Chondrocyte (in vitro differentiated cells): Measurements from ENCODE around the gene WWC1. TPM values are rescaled to one million over a fixed set of nuclear protein-coding genes. Genes with fewer than 3 reads are reported as not detected.

Experiments used
- DNase-seq: peaks from one replicate; pipeline ENCODE4 v3.0.0; 2021; ENCODE audit warnings: mixed read lengths, low spot score
- H3K27ac Mint-ChIP-seq: one replicate; pipeline ENCODE4 v1.8.0; 2021; ENCODE audit warnings: mild to moderate bottlenecking, moderate library complexity, mixed read lengths; ENCODE audit not compliant: unreplicated experiment
- H3K27me3 Mint-ChIP-seq: 2 replicates; pipeline ENCODE4 v1.8.0; 2021; ENCODE audit warnings: low read depth, mixed read lengths
- H3K36me3 Mint-ChIP-seq: 2 replicates; pipeline ENCODE4 v1.8.0; 2021; ENCODE audit warnings: low read depth, mixed read lengths
- H3K4me1 Mint-ChIP-seq: 2 replicates; pipeline ENCODE4 v1.8.0; 2021; ENCODE audit warnings: low read depth, mild to moderate bottlenecking, mixed read lengths
- H3K4me3 Mint-ChIP-seq: one replicate; pipeline ENCODE4 v1.8.0; 2021; ENCODE audit warnings: mild to moderate bottlenecking, moderate library complexity, mixed read lengths; ENCODE audit not compliant: unreplicated experiment
- H3K9me3 Mint-ChIP-seq: 2 replicates; pipeline ENCODE4 v1.8.0; 2021; ENCODE audit warnings: low read depth, mixed read lengths
- CTCF ChIP-seq: fragments of 200-600 bp; sonication (generic); IDR thresholded peaks from 2 replicates; pipeline ENCODE4 v1.5.0; 2021; ENCODE audit warnings: antibody characterized with exemption, mild to moderate bottlenecking, moderate library complexity
- total RNA-seq: library from RNA; stranded (reverse); gene quantifications from 3 replicates; pipeline ENCODE4 v1.2.1, GENCODE V29; 2021

Gene WWC1
- total RNA-seq, 1 donor from 2014 or later = 2.1 TPM

GRCh38 chr5:168372356-168372946 is 81.0 kb downstream of the WWC1 start:
- Mint-ChIP-seq H3K4me3 (no peak overlapping the region), H3K4me1 (no peaks in the 10 kb centered on the region), H3K27ac (no peak overlapping the region), H3K36me3 (no peaks in the 10 kb centered on the region), H3K27me3 (no peaks in the 10 kb centered on the region), H3K9me3 (no peaks in the 10 kb centered on the region)
- TF ChIP-seq CTCF = no peak
- DNase-seq = no peak

- H3K36me3 Mint-ChIP-seq = peaks cover 2% of the 10 kb centered on the region
- H3K27ac Mint-ChIP-seq = no peak overlapping the region
- no peak overlapping the region for H3K4me3 Mint-ChIP-seq
- no peaks in the 10 kb centered on the region for H3K27me3 Mint-ChIP-seq
- H3K9me3 Mint-ChIP-seq = no peaks in the 10 kb centered on the region
- TF ChIP-seq CTCF = no peak
- H3K4me1 Mint-ChIP-seq = no peaks in the 10 kb centered on the region
- DNase-seq = no peak
Measured at GRCh38 chr5:168374532-168374931, 83.1 kb downstream of the WWC1 start.

- Mint-ChIP-seq H3K4me3 (no peak overlapping the region), H3K36me3 (peaks cover 2% of the 10 kb centered on the region), H3K27me3 (no peaks in the 10 kb centered on the region), H3K27ac (no peak overlapping the region), H3K4me1 (no peaks in the 10 kb centered on the region), H3K9me3 (no peaks in the 10 kb centered on the region)
- no peak for TF ChIP-seq CTCF
- DNase-seq = no peak
Measured at GRCh38 chr5:168375214-168375613, 83.8 kb downstream of the WWC1 start.

- peaks cover 2% of the 10 kb centered on the region for H3K36me3 Mint-ChIP-seq
- H3K4me3 Mint-ChIP-seq = no peak overlapping the region
- no peak overlapping the region for H3K27ac Mint-ChIP-seq
- peaks cover 3% of the 10 kb centered on the region for H3K9me3 Mint-ChIP-seq
- no peaks in the 10 kb centered on the region for H3K4me1 Mint-ChIP-seq
- H3K27me3 Mint-ChIP-seq = no peaks in the 10 kb centered on the region
- TF ChIP-seq CTCF = no peak
- DNase-seq = no peak
Measured at GRCh38 chr5:168377525-168377924, 86.1 kb downstream of the WWC1 start.

- H3K27me3 Mint-ChIP-seq = no peaks in the 10 kb centered on the region
- TF ChIP-seq CTCF = no peak
- no peak for DNase-seq
- H3K4me1 Mint-ChIP-seq = no peaks in the 10 kb centered on the region
- peaks cover 3% of the 10 kb centered on the region for H3K9me3 Mint-ChIP-seq
- H3K4me3 Mint-ChIP-seq = no peak overlapping the region
- H3K27ac Mint-ChIP-seq = no peak overlapping the region
- H3K36me3 Mint-ChIP-seq = peaks cover 2% of the 10 kb centered on the region
Measured at GRCh38 chr5:168378741-168379140, 87.3 kb downstream of the WWC1 start.
